Stimulated activated CD8-positive, alpha-beta memory T cell treated with anti-CD3 and anti-CD28 coated beads, Interleukin-2, amount 100 ng/mL, for 1 hour (primary cell): ENCODE data around the gene KRTAP5-1.
"Not testable (repeated sequence)": the region's sequence is repeated elsewhere in the genome, so short reads cannot be mapped to it uniquely, and the experiment has no call there.

Experiments
- DNase-seq, 2 donors: peaks; one replicate each; pipeline ENCODE4 v3.0.0-alpha.2; 2020; ENCODE audit warnings: low read depth in 2 of 2

Gene KRTAP5-1

GRCh38 chr11:1601663-1602062, 16.6 kb upstream of the KRTAP5-1 start:
- not testable (repeated sequence) for DNase-seq

GRCh38 chr11:1600626-1601025, 15.5 kb upstream of the KRTAP5-1 start:
- no peak for DNase-seq

DNA sequence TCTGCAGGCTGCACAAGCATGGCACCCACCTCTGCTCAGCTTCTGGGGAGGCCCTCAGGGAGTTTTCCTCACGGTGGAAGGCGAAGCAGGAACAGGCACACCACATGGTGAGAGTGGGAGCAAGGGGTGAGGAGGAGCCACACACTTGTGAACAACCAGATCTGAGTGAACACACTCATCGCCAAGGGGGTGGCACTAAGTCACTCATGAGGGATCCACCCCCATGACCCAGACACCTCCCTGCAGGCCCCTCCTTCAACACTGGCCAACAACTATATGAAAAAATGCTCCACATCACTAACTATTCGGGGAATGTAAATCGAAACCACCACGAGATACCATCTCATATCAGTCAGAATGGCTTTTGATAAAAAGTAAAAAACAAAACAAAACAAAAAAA, 13.7 kb upstream of the KRTAP5-1 start:
- no peak for DNase-seq

- DNase-seq, result not testable (repeated sequence)
These were observed 13.3 kb upstream of the KRTAP5-1 start for GRCh38 chr11:1598406-1598805.

DNA sequence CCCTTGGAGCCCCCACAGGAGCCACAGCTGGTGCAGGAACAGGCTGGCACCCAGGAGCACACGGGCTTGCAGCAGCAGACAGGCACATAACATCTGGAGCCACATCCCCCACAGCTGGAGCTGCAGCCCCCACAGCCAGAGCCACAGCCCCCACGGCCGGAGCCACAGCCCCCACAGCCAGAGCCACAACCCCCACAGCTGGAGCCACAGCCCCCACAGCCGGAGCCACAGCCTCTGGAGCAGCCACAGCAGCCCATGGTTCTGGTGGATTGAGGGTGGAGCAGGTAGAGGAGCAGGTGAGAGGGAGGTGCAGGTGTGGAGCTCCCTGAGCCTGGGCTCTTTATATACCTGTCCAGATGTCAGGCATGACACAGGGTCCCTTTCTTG, 12.9 kb upstream of the KRTAP5-1 start, which contains the start of gene KRTAP5-2:
TSS of gene KRTAP5-2 (minus strand) at position 301 of the 387 bp plus-strand sequence. CDS start at position 257, 44 bp downstream.
- DNase-seq, result no peak

DNA sequence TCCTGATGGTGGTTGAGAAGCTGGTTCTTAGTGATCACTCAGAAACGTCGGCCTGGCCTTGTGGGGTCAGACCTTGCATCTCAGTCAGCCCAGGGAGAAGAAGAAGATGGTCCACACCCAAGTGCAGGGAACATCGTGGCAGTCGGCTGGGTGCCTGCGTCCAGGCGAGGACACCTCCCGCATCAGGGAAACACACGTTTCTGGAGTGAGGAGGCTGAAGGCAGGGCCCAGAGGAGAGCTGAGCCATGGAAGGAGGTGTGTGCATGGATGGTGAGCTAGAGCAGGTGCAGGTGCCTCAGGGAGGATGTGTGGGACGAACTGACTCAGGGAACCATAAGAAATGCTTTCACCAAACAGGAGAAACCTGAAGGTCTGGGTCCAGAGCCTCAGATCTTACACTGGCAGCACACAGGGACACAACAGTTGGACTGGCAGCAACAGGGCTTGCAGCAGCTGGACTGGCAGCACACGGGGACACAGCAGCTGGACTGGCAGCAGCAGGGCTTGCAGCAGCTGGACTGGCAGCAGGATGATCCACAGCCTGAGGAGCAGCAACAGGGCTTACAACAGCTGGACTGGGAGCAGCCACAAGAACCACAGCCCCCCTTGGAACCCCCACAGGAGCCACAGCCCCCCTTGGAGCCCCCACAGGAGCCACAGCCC, 12.4 kb upstream of the KRTAP5-1 start:
- DNase-seq, result no peak

- DNase-seq, result not testable (repeated sequence)
These were observed 11.6 kb upstream of the KRTAP5-1 start for GRCh38 chr11:1596576-1597121.

DNA sequence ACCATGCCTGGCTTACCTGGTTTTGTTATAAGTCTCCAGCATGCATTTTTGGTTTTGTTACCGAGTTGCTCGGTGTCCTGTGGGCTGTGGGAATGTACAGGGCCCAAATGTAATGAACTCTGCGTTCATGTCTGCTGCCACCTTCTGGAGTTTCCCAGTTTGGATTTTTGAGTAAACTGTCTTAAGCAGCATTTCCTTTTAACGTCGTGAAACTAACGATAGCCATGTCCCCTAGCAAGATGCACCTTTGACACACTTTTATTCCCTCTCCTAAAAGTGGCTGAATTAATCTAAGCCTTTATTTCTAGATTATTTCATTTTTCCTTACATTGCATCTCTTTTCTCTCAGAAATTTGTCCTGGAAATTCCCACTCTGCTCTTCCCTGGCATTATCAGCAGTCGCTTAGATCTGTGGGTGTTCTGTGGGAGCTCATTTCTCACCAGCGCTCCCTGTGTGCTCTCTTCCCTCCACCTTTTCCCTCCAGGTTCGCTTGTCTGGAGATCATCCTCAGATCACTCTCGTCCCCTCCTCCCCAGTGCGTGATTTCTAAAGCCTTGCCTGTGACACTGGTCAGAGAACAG, 11.0 kb upstream of the KRTAP5-1 start:
- not testable (repeated sequence) for DNase-seq

GRCh38 chr11:1592628-1593027, 7.5 kb upstream of the KRTAP5-1 start:
- DNase-seq, result no peak

GRCh38 chr11:1589996-1590395, 4.9 kb upstream of the KRTAP5-1 start:
- DNase-seq, result no peak

- not testable (repeated sequence) for DNase-seq
These were observed 4.3 kb upstream of the KRTAP5-1 start for GRCh38 chr11:1589191-1589963.

DNA sequence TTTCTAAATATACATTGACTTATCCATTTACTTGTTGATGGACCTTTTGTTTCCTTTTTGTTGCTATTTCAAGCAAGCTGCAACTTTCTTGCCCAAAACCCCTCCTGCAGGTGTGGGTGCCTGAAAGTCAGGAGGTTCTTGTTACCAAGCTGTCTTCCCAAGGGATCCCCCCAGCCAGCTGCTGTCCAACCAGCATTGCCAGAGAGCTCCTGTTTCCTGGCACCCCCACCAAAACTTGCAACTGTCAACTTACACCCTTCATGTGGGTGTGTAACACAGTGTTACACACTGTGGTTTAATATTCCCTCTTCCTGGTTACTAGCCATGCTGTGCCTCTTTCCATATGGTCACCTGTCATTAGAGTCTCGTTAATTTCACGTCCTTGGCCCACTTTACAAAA, 1.6 kb upstream of the KRTAP5-1 start:
- DNase-seq, result no peak

GRCh38 chr11:1582909-1583308, 2.2 kb downstream of the KRTAP5-1 start:
- DNase-seq, result not testable (repeated sequence)

- DNase-seq, result no peak
These were observed 3.1 kb downstream of the KRTAP5-1 start for GRCh38 chr11:1581976-1582375.

DNA sequence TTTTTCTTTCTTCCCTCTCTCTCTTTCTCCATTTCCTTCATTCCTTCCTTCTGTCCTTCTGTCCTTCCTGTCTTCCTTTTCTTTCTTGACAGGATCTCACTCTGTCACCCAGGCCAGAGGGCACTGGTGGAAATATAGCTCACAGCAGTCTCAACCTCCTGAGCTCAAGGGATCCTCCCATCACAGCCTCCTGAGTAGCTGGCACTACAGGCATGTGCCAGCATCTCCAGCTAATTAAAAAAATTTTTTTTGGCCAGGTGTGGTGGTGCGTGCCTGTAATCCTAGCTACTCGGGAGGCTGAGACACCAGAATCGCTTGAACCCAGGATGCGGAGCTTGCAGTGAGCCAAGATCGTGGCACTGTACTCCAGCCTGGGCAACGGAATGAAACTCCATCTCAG, 8.3 kb downstream of the KRTAP5-1 start:
- DNase-seq, result no peak

- not testable (repeated sequence) for DNase-seq
These were observed 9.3 kb downstream of the KRTAP5-1 start for GRCh38 chr11:1575756-1576155.

GRCh38 chr11:1574933-1575242, 10.2 kb downstream of the KRTAP5-1 start:
- DNase-seq, result no peak

- DNase-seq, result no peak
These were observed 10.7 kb downstream of the KRTAP5-1 start for GRCh38 chr11:1574238-1574932.

- no peak for DNase-seq
These were observed 11.2 kb downstream of the KRTAP5-1 start for GRCh38 chr11:1573903-1574237.

- DNase-seq, result no peak
These were observed 11.8 kb downstream of the KRTAP5-1 start for GRCh38 chr11:1573077-1573902.
